Measurements from ENCODE around the gene DMXL2.

The DMXL2 gene

DNA sequence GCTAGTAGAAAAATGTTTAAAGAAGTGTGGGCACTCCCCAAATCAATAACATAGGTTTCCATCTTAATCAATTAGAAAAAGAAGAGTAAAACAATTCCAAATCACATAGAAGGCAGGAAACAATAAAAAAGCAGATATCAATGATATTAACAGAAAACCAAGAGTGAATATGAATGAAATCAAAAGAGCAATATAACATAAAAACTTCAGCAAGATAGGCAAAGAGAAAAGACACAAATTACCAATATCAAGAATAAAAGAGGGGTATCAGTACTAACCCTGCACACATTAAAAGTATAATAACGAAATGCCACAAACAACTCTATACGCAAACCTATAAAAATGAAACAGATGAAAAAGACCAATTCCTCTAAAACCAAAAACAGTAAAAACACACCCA lies 19.6 kb downstream of the DMXL2 start:
- Histone ChIP-seq H3K27me3 (ENCODE audit: insufficient read depth, low read depth, severe bottlenecking) (no peaks in the 10 kb centered on the region), H3K9me3 (ENCODE audit: severe bottlenecking) (no peaks in the 10 kb centered on the region), H3K36me3 (no peaks in the 10 kb centered on the region), H3K4me3 (ENCODE audit: low read depth, low read length) (no peak overlapping the region), H3K27ac (no peak overlapping the region)
- TF ChIP-seq, protein P1, sequence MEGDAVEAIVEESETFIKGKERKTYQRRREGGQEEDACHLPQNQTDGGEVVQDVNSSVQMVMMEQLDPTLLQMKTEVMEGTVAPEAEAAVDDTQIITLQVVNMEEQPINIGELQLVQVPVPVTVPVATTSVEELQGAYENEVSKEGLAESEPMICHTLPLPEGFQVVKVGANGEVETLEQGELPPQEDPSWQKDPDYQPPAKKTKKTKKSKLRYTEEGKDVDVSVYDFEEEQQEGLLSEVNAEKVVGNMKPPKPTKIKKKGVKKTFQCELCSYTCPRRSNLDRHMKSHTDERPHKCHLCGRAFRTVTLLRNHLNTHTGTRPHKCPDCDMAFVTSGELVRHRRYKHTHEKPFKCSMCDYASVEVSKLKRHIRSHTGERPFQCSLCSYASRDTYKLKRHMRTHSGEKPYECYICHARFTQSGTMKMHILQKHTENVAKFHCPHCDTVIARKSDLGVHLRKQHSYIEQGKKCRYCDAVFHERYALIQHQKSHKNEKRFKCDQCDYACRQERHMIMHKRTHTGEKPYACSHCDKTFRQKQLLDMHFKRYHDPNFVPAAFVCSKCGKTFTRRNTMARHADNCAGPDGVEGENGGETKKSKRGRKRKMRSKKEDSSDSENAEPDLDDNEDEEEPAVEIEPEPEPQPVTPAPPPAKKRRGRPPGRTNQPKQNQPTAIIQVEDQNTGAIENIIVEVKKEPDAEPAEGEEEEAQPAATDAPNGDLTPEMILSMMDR (IDR thresholded peaks at IDR 0.05; ENCODE audit: low read depth, low read length), result no peak
- DNase-seq, result no peak

GRCh38 chr15:51602484-51602883 lies 20.1 kb downstream of the DMXL2 start:
- Histone ChIP-seq H3K27me3 (ENCODE audit: insufficient read depth, low read depth, severe bottlenecking) (no peaks in the 10 kb centered on the region), H3K9me3 (ENCODE audit: severe bottlenecking) (no peaks in the 10 kb centered on the region), H3K4me3 (ENCODE audit: low read depth, low read length) (no peak overlapping the region), H3K36me3 (no peaks in the 10 kb centered on the region), H3K27ac (no peak overlapping the region)
- TF ChIP-seq, protein P1 (IDR thresholded peaks at IDR 0.05; ENCODE audit: low read depth, low read length), result no peak
- no peak for DNase-seq

GRCh38 chr15:51601801-51602200 lies 20.8 kb downstream of the DMXL2 start:
- H3K4me3 ChIP-seq (ENCODE audit: low read depth, low read length), result no peak overlapping the region

DNA sequence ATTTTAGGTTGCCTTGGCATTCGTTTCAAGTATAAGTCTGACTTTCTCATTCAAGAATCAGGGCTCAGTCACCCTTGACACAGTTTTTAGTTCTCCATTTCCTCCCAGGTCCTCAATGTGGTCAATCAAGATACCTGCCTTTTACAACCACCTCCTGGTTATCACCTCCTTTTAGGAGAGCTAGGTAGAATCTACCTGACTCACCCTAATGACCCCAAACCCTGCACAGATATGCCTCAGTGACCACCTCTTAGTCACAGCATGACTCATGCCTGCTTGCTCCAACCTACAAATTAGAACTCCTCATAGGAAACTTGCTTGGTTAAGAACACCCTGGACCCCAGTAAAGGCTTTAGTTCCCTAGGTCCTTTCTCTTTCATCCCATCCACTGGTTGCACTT lies 22.5 kb downstream of the DMXL2 start:
- no peak overlapping the region for H3K4me3 ChIP-seq (ENCODE audit: low read depth, low read length)
- DNase-seq, result no peak
- TF ChIP-seq, protein P1 (IDR thresholded peaks at IDR 0.05; ENCODE audit: low read depth, low read length), result no peak
- no peak overlapping the region for H3K27ac ChIP-seq
- no peaks in the 10 kb centered on the region for H3K9me3 ChIP-seq (ENCODE audit: severe bottlenecking)
- H3K36me3 ChIP-seq, result no peaks in the 10 kb centered on the region
- H3K27me3 ChIP-seq (ENCODE audit: insufficient read depth, low read depth, severe bottlenecking), result no peaks in the 10 kb centered on the region

More at GRCh38 chr15:51601801-51602200, 20.8 kb downstream of the DMXL2 start:
- DNase-seq, result no peak
- no peaks in the 10 kb centered on the region for H3K27me3 ChIP-seq (ENCODE audit: insufficient read depth, low read depth, severe bottlenecking)
- TF ChIP-seq, protein P1 (IDR thresholded peaks at IDR 0.05; ENCODE audit: low read depth, low read length), result no peak
- H3K9me3 ChIP-seq (ENCODE audit: severe bottlenecking), result no peaks in the 10 kb centered on the region
- H3K27ac ChIP-seq, result no peak overlapping the region
- no peaks in the 10 kb centered on the region for H3K36me3 ChIP-seq

GRCh38 chr15:51589881-51590568 lies 32.5 kb downstream of the DMXL2 start:
- H3K9me3 ChIP-seq (ENCODE audit: severe bottlenecking), result no peaks in the 10 kb centered on the region
- H3K27me3 ChIP-seq (ENCODE audit: insufficient read depth, low read depth, severe bottlenecking), result no peaks in the 10 kb centered on the region
- H3K4me3 ChIP-seq (ENCODE audit: low read depth, low read length), result no peak overlapping the region
- no peak overlapping the region for H3K27ac ChIP-seq
- DNase-seq, result no peak
- TF ChIP-seq, protein P1 (IDR thresholded peaks at IDR 0.05; ENCODE audit: low read depth, low read length), result no peak
- H3K36me3 ChIP-seq, result no peaks in the 10 kb centered on the region

DNA sequence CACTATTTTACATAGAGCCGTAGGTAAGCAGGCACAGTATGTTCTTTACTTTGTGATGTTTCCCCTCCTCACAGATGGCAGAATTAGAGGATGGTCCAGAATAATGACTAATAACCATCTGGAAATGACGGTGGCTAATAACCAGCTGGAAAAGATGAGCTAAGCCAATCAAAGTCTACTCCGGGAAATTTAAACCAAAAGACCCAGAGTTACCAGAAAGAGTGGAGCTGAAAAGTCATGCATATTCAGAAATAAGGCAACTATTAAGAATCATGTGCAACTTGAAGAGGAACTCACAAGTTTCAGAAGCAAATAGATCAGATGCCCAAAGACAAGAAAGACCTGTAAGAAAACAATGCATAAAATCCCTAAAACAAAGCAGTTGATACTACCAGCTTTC lies 33.6 kb downstream of the DMXL2 start:
- no peak for DNase-seq
- H3K9me3 ChIP-seq (ENCODE audit: severe bottlenecking), result no peaks in the 10 kb centered on the region
- TF ChIP-seq, protein P1 (IDR thresholded peaks at IDR 0.05; ENCODE audit: low read depth, low read length), result no peak
- H3K27me3 ChIP-seq (ENCODE audit: insufficient read depth, low read depth, severe bottlenecking), result no peaks in the 10 kb centered on the region
- no peak overlapping the region for H3K4me3 ChIP-seq (ENCODE audit: low read depth, low read length)
- H3K27ac ChIP-seq, result no peak overlapping the region
- H3K36me3 ChIP-seq, result no peaks in the 10 kb centered on the region
